ENCODE data around the gene OR2M4. TPM values are rescaled to one million over a fixed set of nuclear protein-coding genes. Genes with fewer than 3 reads are reported as not detected.

Gene OR2M4
- polyA plus RNA-seq, 4 donors: not detected

Other genes with a start within 250 kb of the OR2M4 start
- gene OR2L5, start 217.8 kb upstream of the OR2M4 start, polyA plus RNA-seq: not detected
- gene OR2L2, start 201.3 kb upstream of the OR2M4 start, polyA plus RNA-seq: under 1 TPM in 2 of 4 donors, not detected in 2; 0.01 to 0.53 TPM
- gene OR2L3, start 184.6 kb upstream of the OR2M4 start, polyA plus RNA-seq: not detected
- gene OR2L13, start 136.2 kb upstream of the OR2M4 start, polyA plus RNA-seq: under 1 TPM in 1 of 4 donors, not detected in 3; 0.16 TPM
- gene OR2M5, start 86.3 kb upstream of the OR2M4 start, polyA plus RNA-seq: not detected
- not detected for gene OR2M2, start 56.6 kb upstream of the OR2M4 start, polyA plus RNA-seq
- gene OR2M3, start 34.2 kb upstream of the OR2M4 start, polyA plus RNA-seq: under 1 TPM in 1 of 4 donors, not detected in 3; under 0.01 TPM
- not detected for gene OR2T33, start 46.6 kb downstream of the OR2M4 start, polyA plus RNA-seq
- not detected for gene OR2T12, start 72.0 kb downstream of the OR2M4 start, polyA plus RNA-seq
- gene OR2M7, start 93.2 kb downstream of the OR2M4 start, polyA plus RNA-seq: not detected
- gene OR14C36, start 117.4 kb downstream of the OR2M4 start, polyA plus RNA-seq: not detected
- not detected for gene OR2T4, start 130.2 kb downstream of the OR2M4 start, polyA plus RNA-seq
- gene OR2T6, start 144.3 kb downstream of the OR2M4 start, polyA plus RNA-seq: not detected
- not detected for gene OR2T1, start 171.6 kb downstream of the OR2M4 start, polyA plus RNA-seq
- gene OR2T2, start 214.2 kb downstream of the OR2M4 start, polyA plus RNA-seq: not detected
- not detected for gene OR2T3, start 241.9 kb downstream of the OR2M4 start, polyA plus RNA-seq